ENCODE results near the gene LAMB3. TPM values are rescaled to one million over a fixed set of nuclear protein-coding genes. Genes with fewer than 3 reads are reported as not detected.

Gene LAMB3
- total and polyA plus RNA-seq, 10 of the 15 experiments (the other 5 are each of a cell fraction or from before 2014, with no cell fraction given): 0.04 to 1.8 (median 0.10) TPM; not detected in 1

DNA sequence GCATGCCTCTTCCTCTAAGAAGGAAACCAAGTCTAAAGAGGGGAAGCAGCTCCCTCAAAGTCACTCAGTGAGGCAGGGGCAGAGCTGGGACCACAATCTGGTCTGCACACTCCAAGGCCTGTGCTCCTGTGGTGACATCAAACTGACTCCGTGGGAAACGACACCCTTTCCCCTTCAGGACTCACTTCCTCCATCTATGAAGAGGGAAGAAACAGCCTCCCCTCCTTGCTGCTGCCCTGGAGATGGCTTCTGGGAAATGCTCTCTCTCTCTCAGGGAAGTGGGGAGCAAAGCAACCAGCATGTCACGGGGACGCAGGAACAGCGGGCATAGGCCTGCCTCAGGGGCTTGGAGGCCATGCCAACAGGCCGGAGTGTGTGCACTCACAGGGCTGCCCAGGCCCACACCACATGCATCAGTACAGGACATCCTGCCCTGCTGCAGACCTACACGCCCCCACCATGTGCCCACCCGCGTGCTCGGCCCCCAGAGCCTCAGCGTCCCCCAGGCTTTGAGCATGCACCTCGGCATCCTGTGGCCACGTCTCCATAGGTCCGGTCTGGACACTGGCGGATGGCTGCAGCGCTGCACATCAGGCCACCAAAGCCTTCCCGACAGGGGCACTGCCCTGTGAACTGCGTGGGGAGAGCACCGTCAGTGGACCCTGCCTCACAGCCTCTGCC lies 25.7 kb downstream of the LAMB3 start (continued):
- TF ChIP-seq, protein P1, sequence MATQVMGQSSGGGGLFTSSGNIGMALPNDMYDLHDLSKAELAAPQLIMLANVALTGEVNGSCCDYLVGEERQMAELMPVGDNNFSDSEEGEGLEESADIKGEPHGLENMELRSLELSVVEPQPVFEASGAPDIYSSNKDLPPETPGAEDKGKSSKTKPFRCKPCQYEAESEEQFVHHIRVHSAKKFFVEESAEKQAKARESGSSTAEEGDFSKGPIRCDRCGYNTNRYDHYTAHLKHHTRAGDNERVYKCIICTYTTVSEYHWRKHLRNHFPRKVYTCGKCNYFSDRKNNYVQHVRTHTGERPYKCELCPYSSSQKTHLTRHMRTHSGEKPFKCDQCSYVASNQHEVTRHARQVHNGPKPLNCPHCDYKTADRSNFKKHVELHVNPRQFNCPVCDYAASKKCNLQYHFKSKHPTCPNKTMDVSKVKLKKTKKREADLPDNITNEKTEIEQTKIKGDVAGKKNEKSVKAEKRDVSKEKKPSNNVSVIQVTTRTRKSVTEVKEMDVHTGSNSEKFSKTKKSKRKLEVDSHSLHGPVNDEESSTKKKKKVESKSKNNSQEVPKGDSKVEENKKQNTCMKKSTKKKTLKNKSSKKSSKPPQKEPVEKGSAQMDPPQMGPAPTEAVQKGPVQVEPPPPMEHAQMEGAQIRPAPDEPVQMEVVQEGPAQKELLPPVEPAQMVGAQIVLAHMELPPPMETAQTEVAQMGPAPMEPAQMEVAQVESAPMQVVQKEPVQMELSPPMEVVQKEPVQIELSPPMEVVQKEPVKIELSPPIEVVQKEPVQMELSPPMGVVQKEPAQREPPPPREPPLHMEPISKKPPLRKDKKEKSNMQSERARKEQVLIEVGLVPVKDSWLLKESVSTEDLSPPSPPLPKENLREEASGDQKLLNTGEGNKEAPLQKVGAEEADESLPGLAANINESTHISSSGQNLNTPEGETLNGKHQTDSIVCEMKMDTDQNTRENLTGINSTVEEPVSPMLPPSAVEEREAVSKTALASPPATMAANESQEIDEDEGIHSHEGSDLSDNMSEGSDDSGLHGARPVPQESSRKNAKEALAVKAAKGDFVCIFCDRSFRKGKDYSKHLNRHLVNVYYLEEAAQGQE (IDR thresholded peaks at IDR 0.05; ENCODE audit: low read depth, low read length): no peak
- TF ChIP-seq MYB (IDR thresholded peaks at IDR 0.05; ENCODE audit: borderline replicate concordance, low read depth, low read length) (no peak), RB1 (IDR thresholded peaks at IDR 0.05; ENCODE audit: borderline replicate concordance) (no peak), YBX1 (IDR thresholded peaks at IDR 0.05) (no peak), ZNF622 (IDR thresholded peaks at IDR 0.05) (no peak), ZNF24 (IDR thresholded peaks at IDR 0.05) (no peak)
- TF ChIP-seq, protein P2, sequence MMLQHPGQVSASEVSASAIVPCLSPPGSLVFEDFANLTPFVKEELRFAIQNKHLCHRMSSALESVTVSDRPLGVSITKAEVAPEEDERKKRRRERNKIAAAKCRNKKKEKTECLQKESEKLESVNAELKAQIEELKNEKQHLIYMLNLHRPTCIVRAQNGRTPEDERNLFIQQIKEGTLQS (IDR thresholded peaks at IDR 0.05; ENCODE audit: borderline replicate concordance, extremely low read depth, low read depth, low read length): no peak
- TF ChIP-seq, protein P3, sequence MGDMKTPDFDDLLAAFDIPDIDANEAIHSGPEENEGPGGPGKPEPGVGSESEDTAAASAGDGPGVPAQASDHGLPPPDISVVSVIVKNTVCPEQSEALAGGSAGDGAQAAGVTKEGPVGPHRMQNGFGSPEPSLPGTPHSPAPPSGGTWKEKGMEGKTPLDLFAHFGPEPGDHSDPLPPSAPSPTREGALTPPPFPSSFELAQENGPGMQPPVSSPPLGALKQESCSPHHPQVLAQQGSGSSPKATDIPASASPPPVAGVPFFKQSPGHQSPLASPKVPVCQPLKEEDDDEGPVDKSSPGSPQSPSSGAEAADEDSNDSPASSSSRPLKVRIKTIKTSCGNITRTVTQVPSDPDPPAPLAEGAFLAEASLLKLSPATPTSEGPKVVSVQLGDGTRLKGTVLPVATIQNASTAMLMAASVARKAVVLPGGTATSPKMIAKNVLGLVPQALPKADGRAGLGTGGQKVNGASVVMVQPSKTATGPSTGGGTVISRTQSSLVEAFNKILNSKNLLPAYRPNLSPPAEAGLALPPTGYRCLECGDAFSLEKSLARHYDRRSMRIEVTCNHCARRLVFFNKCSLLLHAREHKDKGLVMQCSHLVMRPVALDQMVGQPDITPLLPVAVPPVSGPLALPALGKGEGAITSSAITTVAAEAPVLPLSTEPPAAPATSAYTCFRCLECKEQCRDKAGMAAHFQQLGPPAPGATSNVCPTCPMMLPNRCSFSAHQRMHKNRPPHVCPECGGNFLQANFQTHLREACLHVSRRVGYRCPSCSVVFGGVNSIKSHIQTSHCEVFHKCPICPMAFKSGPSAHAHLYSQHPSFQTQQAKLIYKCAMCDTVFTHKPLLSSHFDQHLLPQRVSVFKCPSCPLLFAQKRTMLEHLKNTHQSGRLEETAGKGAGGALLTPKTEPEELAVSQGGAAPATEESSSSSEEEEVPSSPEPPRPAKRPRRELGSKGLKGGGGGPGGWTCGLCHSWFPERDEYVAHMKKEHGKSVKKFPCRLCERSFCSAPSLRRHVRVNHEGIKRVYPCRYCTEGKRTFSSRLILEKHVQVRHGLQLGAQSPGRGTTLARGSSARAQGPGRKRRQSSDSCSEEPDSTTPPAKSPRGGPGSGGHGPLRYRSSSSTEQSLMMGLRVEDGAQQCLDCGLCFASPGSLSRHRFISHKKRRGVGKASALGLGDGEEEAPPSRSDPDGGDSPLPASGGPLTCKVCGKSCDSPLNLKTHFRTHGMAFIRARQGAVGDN (IDR thresholded peaks at IDR 0.05): no peak
